ENCODE measurements around the gene DUSP15.

DNA sequence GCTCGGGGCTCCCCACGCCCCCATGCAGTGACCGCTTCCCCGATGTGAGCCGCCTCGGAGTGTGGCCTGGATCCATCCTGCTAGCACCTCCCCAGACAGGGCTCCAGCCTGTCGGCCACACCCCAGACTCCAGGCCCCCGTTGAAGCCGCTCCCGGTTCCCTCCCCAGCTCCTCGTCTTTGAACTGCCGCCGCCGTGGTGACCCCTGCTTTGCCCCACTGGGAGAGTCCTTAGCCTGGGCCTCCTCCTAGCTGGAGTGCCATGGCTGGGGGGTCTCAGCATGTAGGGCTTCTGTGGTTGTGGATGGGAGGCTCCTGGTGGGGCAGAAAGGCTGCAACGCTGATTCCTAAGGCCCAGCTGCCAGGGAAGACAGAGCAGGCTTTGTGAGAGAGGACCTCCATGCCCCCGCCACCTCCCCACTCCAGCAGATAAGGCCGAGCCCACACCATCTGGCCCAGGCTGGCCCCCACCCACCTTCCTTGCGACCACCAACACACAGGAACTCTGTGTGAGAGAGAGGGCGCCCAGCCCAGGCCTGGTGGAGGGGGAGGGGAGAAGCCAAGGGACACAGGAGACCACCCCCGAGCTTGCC lies 36.3 kb downstream of the DUSP15 start:
- TF ChIP-seq RARB (CRISPR knock-in tag; IDR thresholded peaks at IDR 0.05) (no peak), PATZ1 (CRISPR knock-in tag; IDR thresholded peaks at IDR 0.05; ENCODE audit: borderline replicate concordance) (no peak), BACH2 (CRISPR knock-in tag; IDR thresholded peaks at IDR 0.05; ENCODE audit: borderline replicate concordance) (no peak)

Measured in SK-N-SH treated with all-trans-retinoic acid at 6 μM for 48 hours (cell line).